Activated CD8-positive, alpha-beta T cell treated with anti-CD3 and anti-CD28 coated beads for 36 hours (primary cell): Measurements from ENCODE around the gene NLRP4. TPM values are rescaled to one million over a fixed set of nuclear protein-coding genes. Genes with fewer than 3 reads are reported as not detected.

Source experiments
- ATAC-seq: fragments of 200-7000 bp; cut with Tn5 transposase; one replicate; pipeline ENCODE4 v1.10.0; 2021; ENCODE audit warnings: mild to moderate bottlenecking, moderate library complexity
- CTCF ChIA-PET: fragments of 350-600 bp; sonication (Branson Sonifier 250); formaldehyde crosslinking; loops from one replicate; lab custom pipeline; 2021; ENCODE audit warnings: antibody characterized with exemption; lab: Charles Lee
- POLR2A ChIA-PET: fragments of 350-600 bp; sonication (Branson Sonifier 250); formaldehyde crosslinking; loops from one replicate; lab custom pipeline; 2021; ENCODE audit warnings: antibody characterized with exemption; lab: Charles Lee
- DNase-seq: peaks from one replicate; pipeline ENCODE4 v3.0.0-alpha.2; 2020
- H3K27ac Mint-ChIP-seq: one replicate; pipeline ENCODE4 v1.8.0; 2021; ENCODE audit warnings: mild to moderate bottlenecking, mixed read lengths
- H3K27me3 Mint-ChIP-seq: one replicate; pipeline ENCODE4 v1.8.0; 2021; ENCODE audit warnings: mixed read lengths
- H3K36me3 Mint-ChIP-seq: one replicate; pipeline ENCODE4 v1.8.0; 2021; ENCODE audit warnings: low read depth, mixed read lengths
- H3K4me1 Mint-ChIP-seq: one replicate; pipeline ENCODE4 v1.8.0; 2021; ENCODE audit warnings: low read depth, mixed read lengths
- H3K4me3 Mint-ChIP-seq: one replicate; pipeline ENCODE4 v1.8.0; 2021; ENCODE audit warnings: mild to moderate bottlenecking, moderate library complexity, mixed read lengths
- H3K9me3 Mint-ChIP-seq: one replicate; pipeline ENCODE4 v1.8.0; 2021; ENCODE audit warnings: mixed read lengths
- intact Hi-C: fragments of 100-400 bp; cut with micrococcal nuclease; formaldehyde crosslinking; loops from one replicate; pipeline ENCODE4 v1.10.0; 2022
- total RNA-seq, 2 experiments: library from RNA; stranded (reverse); gene quantifications; one replicate each; pipeline ENCODE4 v1.2.3, GENCODE V29; 2021
- TF ChIP-seq, protein P1 (sequence below): fragments of 200-600 bp; IDR thresholded peaks from one replicate; pipeline ENCODE4 v1.8.0; 2022; ENCODE audit warnings: antibody characterized with exemption, mild to moderate bottlenecking

The NLRP4 gene
- total RNA-seq, 2 experiments from 2014 or later: not detected

DNA sequence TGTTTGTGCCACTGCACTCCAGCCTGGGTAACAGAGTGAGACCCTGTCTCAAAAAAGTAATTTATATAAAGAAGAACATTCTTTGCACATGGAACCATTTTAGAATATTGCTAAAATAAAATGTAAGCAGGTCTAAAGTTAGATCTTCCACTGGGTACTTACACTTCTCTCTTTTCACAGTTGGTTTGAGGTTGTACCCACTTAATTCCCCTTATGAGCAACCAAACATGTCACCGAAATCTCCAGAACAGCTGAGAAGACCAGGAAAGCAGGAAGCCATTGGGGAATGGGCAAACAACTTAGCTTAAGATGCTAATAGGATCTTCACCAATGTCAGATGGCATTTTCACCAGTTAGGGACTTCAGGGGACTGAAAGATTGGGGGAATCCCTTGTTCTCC lies 18.8 kb downstream of the NLRP4 start:
- H3K4me1 Mint-ChIP-seq: no peaks in the 10 kb centered on the region
- H3K27ac Mint-ChIP-seq: no peak overlapping the region
- H3K27me3 Mint-ChIP-seq: peaks cover 4% of the 10 kb centered on the region
- intact Hi-C loops: no loop called here
- DNase-seq (no peak), ATAC-seq (no peak)
- H3K9me3 Mint-ChIP-seq: peaks cover 7% of the 10 kb centered on the region
- H3K4me3 Mint-ChIP-seq: no peak overlapping the region
- POLR2A ChIA-PET: no interaction called here
- CTCF ChIA-PET: no interaction called here
- H3K36me3 Mint-ChIP-seq: no peaks in the 10 kb centered on the region
- TF ChIP-seq, protein P1, sequence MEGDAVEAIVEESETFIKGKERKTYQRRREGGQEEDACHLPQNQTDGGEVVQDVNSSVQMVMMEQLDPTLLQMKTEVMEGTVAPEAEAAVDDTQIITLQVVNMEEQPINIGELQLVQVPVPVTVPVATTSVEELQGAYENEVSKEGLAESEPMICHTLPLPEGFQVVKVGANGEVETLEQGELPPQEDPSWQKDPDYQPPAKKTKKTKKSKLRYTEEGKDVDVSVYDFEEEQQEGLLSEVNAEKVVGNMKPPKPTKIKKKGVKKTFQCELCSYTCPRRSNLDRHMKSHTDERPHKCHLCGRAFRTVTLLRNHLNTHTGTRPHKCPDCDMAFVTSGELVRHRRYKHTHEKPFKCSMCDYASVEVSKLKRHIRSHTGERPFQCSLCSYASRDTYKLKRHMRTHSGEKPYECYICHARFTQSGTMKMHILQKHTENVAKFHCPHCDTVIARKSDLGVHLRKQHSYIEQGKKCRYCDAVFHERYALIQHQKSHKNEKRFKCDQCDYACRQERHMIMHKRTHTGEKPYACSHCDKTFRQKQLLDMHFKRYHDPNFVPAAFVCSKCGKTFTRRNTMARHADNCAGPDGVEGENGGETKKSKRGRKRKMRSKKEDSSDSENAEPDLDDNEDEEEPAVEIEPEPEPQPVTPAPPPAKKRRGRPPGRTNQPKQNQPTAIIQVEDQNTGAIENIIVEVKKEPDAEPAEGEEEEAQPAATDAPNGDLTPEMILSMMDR: no peak

DNA sequence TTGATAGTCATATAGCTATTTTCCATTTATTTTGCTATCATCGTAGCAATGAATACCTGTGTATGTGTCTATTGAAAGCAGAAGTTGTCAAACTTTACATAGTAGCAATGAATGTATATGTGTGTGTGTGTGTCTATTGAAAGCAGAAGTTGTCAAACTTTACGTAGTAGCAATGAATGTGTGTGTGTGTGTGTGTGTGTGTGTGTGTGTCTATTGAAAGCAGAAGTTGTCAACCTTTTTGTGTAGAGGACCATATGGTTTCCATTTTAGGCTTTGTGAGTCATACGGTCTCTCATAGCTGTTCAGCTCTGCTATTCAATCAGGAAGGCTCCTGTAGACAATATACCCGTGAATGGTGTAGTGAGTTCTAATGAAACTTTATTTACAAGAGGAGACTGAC lies 20.8 kb downstream of the NLRP4 start:
- H3K4me3 Mint-ChIP-seq: no peak overlapping the region
- no peak overlapping the region for H3K27ac Mint-ChIP-seq
- DNase-seq: no peak
- peaks cover 4% of the 10 kb centered on the region for H3K27me3 Mint-ChIP-seq
- H3K9me3 Mint-ChIP-seq: peaks cover under 1% of the 10 kb centered on the region
- H3K4me1 Mint-ChIP-seq: no peaks in the 10 kb centered on the region
- POLR2A ChIA-PET: no interaction called here
- intact Hi-C loops: no loop called here
- TF ChIP-seq, protein P1: no peak
- CTCF ChIA-PET: no interaction called here
- H3K36me3 Mint-ChIP-seq: no peaks in the 10 kb centered on the region
- ATAC-seq: no peak

DNA sequence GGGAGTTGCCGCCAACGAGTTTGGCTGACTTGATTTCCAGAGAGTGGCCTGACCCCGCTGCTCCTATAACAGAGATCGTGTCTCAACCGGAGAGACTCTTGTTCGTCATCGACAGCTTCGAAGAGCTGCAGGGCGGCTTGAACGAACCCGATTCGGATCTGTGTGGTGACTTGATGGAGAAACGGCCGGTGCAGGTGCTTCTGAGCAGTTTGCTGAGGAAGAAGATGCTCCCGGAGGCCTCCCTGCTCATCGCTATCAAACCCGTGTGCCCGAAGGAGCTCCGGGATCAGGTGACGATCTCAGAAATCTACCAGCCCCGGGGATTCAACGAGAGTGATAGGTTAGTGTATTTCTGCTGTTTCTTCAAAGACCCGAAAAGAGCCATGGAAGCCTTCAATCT lies 21.6 kb downstream of the NLRP4 start:
- DNase-seq: no peak
- no peak overlapping the region for H3K4me3 Mint-ChIP-seq
- ATAC-seq: no peak
- POLR2A ChIA-PET: no interaction called here
- no peaks in the 10 kb centered on the region for H3K4me1 Mint-ChIP-seq
- H3K9me3 Mint-ChIP-seq: no peaks in the 10 kb centered on the region
- peaks cover 4% of the 10 kb centered on the region for H3K27me3 Mint-ChIP-seq
- H3K27ac Mint-ChIP-seq: no peak overlapping the region
- CTCF ChIA-PET: no interaction called here
- no peaks in the 10 kb centered on the region for H3K36me3 Mint-ChIP-seq
- intact Hi-C loops: no loop called here
- TF ChIP-seq, protein P1: no peak

DNA sequence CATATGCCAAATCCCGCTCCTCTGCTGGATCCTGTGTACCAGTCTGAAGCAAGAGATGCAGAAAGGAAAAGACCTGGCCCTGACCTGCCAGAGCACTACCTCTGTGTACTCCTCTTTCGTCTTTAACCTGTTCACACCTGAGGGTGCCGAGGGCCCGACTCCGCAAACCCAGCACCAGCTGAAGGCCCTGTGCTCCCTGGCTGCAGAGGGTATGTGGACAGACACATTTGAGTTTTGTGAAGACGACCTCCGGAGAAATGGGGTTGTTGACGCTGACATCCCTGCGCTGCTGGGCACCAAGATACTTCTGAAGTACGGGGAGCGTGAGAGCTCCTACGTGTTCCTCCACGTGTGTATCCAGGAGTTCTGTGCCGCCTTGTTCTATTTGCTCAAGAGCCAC lies 22.1 kb downstream of the NLRP4 start:
- DNase-seq: no peak
- CTCF ChIA-PET: no interaction called here
- intact Hi-C loops: no loop called here
- POLR2A ChIA-PET: no interaction called here
- no peaks in the 10 kb centered on the region for H3K4me1 Mint-ChIP-seq
- H3K4me3 Mint-ChIP-seq: no peak overlapping the region
- H3K36me3 Mint-ChIP-seq: no peaks in the 10 kb centered on the region
- H3K9me3 Mint-ChIP-seq: no peaks in the 10 kb centered on the region
- peaks cover 4% of the 10 kb centered on the region for H3K27me3 Mint-ChIP-seq
- H3K27ac Mint-ChIP-seq: no peak overlapping the region
- TF ChIP-seq, protein P1: no peak
- ATAC-seq: no peak

DNA sequence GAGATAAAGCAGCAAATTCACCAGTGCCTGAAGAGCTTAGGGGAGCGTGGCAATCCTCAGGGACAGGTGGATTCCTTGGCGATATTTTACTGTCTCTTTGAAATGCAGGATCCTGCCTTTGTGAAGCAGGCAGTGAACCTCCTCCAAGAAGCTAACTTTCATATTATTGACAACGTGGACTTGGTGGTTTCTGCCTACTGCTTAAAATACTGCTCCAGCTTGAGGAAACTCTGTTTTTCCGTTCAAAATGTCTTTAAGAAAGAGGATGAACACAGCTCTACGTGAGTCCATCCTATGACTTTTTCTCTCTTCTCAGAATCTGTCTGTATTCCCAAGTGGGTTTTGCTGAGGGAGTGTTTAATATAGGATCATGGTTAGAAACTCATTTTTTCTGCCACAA lies 22.6 kb downstream of the NLRP4 start:
- CTCF ChIA-PET: no interaction called here
- H3K4me3 Mint-ChIP-seq: no peak overlapping the region
- POLR2A ChIA-PET: no interaction called here
- H3K9me3 Mint-ChIP-seq: peaks cover under 1% of the 10 kb centered on the region
- peaks cover 4% of the 10 kb centered on the region for H3K27me3 Mint-ChIP-seq
- DNase-seq: no peak
- intact Hi-C loops: no loop called here
- H3K27ac Mint-ChIP-seq: no peak overlapping the region
- ATAC-seq: no peak
- TF ChIP-seq, protein P1: no peak
- H3K4me1 Mint-ChIP-seq: no peaks in the 10 kb centered on the region
- H3K36me3 Mint-ChIP-seq: no peaks in the 10 kb centered on the region
